Stimulated activated CD8-positive, alpha-beta memory T cell treated with anti-CD3 and anti-CD28 coated beads, Interleukin-12 subunit alpha, Interleukin-12 subunit beta, amount 100 ng/mL, for 24 hours (primary cell): ENCODE data around the gene LRRC74B.

Source experiments
- DNase-seq: peaks from one replicate; pipeline ENCODE4 v3.0.0-alpha.2; 2020; ENCODE audit errors: extremely low read depth

LRRC74B gene

DNA sequence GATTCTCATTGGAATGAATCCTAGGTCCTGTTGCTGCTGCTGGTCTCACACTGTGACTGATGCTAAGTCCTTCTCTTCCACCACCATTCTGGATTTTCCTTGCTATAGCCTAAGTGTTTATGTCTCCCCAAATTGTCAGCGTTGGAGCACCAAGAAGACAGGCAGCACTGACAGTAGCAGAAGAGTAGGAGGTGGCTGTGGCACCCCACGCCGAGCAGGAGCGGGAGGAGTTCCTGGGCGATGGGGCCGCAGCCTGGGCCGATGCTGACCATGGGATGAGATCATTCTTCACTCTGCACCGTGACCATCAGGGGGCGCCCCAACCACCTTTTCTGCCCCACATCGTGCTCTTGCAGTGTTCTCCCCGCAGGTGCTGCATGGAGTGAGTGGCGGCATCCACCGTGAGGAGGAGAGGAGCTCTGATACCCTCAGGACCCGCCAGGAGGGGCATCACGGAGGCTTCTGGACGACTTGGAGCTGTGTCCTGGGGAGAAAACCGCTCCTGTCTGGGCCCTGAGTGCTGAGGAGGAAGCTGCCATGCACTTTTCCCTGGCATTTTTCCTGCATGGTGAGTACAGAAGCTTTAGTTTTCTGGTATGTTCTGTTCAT is 57.0 kb downstream of the LRRC74B start:
- peak; percentile 55 for DNase-seq

DNA sequence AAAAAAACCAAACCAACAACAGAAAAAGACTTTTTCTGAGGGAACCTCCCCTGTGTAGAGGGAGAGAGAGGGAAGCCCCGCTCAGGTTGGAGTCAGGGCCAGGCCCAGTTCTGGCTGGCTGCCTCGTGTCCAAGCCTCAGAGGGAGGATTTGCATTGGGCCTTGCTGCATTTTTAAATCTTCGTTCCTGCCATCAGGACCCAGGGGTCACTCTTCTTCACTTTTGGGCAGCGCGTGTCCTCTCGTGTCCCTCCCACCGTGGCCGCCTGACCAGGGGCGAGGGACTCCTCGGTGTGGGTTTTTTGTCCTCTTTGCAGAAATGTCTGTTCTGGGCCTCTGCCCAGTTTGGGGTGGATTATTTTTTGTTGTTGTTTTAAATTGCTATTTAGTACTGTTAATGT is 57.9 kb downstream of the LRRC74B start:
- no peak for DNase-seq

GRCh38 chr22:21104126-21104691 is 58.5 kb downstream of the LRRC74B start:
- DNase-seq: no peak

DNA sequence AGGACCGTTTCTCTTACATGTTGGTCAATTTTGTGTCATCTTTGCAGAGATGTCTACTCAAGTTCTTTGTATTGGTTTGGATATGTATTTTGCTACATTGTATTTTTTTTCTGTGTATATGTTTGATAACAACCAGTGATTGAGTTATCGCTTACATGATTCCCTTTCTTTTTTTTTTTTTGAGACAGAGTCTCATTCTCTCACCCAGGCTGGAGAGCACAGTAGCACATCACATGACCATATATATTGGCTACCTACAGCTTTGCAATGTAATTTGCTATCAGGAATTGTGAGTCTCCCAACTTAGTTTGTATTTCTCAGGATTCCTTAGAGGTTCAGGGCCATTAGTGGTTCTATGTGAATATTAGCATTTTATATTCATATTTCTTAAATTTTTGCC is 59.5 kb downstream of the LRRC74B start:
- no peak for DNase-seq

- DNase-seq: no peak
Observed at GRCh38 chr22:21106000-21106399, 60.3 kb downstream of the LRRC74B start.

DNA sequence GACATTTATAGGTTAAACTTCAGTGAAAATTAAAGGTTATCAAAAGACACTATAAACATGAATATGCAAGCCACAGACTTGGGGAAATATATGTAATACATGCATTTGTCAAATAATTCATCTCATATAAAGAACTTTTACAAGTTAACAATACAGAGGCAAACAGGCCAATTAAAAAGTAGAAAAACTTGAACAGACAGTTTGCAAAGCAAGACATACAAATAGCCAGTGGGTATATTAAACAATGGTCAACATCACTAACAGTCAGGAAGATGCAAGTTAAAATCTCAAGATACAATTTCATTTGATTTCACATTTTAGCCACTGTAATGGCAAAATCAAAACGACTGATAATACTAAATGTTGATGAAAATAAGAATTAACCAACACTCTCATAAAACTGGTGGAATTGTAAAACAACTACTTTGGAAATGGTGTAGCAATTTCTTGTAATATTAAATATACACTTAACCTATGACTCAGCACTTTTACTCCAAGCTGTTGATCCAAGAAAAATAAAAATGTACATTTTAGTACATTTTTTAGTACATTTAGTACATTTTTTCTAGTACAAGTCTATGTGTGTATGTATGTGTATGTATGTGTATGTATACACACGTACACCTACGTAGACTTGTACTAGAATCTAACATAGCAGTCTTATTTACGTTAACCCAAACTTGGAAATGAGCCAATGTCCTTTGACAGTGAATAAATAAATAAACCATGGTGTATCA is 62.8 kb downstream of the LRRC74B start:
- DNase-seq: no peak
